ENCODE measurements around the gene BSCL2.
"Not testable (repeated sequence)": the region's sequence is repeated elsewhere in the genome, so short reads cannot be mapped to it uniquely, and the experiment has no call there.

The BSCL2 gene

DNA sequence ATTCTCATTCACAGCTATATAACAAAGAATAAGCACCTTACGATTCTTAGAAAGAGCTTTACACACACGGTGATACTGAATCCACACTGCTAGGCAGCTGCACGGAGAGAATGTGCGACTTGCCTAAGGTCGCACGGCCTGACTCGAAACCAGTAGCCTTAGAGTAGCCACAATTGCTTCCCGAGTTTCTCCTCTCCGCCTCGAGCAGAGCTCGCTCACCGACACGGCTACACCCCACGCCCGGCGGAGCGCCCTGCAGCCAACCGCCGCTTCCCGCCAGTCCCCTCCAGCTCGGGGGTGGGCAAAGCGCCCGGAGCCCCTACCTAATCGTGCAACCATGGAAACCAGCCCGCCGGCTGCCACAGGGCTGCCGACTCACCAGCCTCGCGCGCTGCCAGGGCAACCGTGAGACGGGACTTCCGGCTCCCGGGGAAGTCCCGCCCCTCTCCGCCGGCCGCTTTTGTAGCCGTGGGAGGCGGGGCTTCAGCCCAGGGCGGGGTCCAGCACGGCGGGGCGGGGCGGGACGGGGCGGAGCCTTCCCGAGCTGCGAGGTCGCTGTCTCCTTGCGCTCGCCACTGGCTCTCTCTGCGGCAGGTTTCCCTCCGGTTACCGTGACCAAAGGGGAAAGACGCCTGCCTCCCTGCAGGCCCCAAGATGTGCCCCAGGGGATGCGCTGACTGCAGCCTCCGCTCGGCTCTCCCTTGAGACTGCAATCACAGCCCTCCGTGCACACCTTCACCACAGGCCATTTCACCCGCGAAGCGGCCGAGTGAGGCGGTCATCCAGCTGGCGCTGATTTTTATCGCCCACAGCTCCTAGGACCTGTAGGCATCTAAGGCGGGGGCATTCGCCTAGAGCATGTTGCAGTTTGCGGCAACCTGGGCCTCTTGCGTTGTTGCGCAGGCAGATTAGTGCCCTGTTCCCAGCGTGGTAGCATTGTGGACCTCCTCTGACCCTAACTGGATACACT is 1.1 kb downstream of the BSCL2 start:
- ATAC-seq: peak; percentile 86
- TF ChIP-seq ZNF70 (CRISPR knock-in tag; IDR thresholded peaks at IDR 0.05): no peak
- no peak for TF ChIP-seq ARNTL (CRISPR knock-in tag; IDR thresholded peaks at IDR 0.05; ENCODE audit: borderline replicate concordance, low read depth)
- TF ChIP-seq, protein P1, sequence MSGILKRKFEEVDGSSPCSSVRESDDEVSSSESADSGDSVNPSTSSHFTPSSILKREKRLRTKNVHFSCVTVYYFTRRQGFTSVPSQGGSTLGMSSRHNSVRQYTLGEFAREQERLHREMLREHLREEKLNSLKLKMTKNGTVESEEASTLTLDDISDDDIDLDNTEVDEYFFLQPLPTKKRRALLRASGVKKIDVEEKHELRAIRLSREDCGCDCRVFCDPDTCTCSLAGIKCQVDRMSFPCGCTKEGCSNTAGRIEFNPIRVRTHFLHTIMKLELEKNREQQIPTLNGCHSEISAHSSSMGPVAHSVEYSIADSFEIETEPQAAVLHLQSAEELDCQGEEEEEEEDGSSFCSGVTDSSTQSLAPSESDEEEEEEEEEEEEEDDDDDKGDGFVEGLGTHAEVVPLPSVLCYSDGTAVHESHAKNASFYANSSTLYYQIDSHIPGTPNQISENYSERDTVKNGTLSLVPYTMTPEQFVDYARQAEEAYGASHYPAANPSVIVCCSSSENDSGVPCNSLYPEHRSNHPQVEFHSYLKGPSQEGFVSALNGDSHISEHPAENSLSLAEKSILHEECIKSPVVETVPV (CRISPR knock-in tag; IDR thresholded peaks at IDR 0.05): no peak
- TF ChIP-seq BACH2 (CRISPR knock-in tag; IDR thresholded peaks at IDR 0.05; ENCODE audit: borderline replicate concordance): no peak
- TF ChIP-seq GLIS3 (CRISPR knock-in tag; IDR thresholded peaks at IDR 0.05): 0 out of 2 replicates have a peak, but pooled peaks have one; percentile 13
- no peak for TF ChIP-seq OSR1 (CRISPR knock-in tag; IDR thresholded peaks at IDR 0.05)
- TF ChIP-seq ZFP30 (CRISPR knock-in tag; IDR thresholded peaks at IDR 0.05): no peak
- peak; percentile 71; the same call in 1 of the 2 replicates for TF ChIP-seq ZNF565 (CRISPR knock-in tag; conservative IDR thresholded peaks at IDR 0.05; ENCODE audit: low read depth)
- no peak for TF ChIP-seq ISL1 (CRISPR knock-in tag; IDR thresholded peaks at IDR 0.05)
- no peak for TF ChIP-seq TCF4 (CRISPR knock-in tag; IDR thresholded peaks at IDR 0.05; ENCODE audit: borderline replicate concordance)
- TF ChIP-seq, protein P2, sequence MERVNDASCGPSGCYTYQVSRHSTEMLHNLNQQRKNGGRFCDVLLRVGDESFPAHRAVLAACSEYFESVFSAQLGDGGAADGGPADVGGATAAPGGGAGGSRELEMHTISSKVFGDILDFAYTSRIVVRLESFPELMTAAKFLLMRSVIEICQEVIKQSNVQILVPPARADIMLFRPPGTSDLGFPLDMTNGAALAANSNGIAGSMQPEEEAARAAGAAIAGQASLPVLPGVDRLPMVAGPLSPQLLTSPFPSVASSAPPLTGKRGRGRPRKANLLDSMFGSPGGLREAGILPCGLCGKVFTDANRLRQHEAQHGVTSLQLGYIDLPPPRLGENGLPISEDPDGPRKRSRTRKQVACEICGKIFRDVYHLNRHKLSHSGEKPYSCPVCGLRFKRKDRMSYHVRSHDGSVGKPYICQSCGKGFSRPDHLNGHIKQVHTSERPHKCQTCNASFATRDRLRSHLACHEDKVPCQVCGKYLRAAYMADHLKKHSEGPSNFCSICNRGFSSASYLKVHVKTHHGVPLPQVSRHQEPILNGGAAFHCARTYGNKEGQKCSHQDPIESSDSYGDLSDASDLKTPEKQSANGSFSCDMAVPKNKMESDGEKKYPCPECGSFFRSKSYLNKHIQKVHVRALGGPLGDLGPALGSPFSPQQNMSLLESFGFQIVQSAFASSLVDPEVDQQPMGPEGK (CRISPR knock-in tag; IDR thresholded peaks at IDR 0.05; ENCODE audit: borderline replicate concordance): peak; percentile 93; the same call in 1 of the 2 replicates
- no peak for TF ChIP-seq TOX (CRISPR knock-in tag; IDR thresholded peaks at IDR 0.05; ENCODE audit: borderline replicate concordance)
- no peak for TF ChIP-seq ZNF8 (CRISPR knock-in tag; IDR thresholded peaks at IDR 0.05)
- TF ChIP-seq, protein P3, sequence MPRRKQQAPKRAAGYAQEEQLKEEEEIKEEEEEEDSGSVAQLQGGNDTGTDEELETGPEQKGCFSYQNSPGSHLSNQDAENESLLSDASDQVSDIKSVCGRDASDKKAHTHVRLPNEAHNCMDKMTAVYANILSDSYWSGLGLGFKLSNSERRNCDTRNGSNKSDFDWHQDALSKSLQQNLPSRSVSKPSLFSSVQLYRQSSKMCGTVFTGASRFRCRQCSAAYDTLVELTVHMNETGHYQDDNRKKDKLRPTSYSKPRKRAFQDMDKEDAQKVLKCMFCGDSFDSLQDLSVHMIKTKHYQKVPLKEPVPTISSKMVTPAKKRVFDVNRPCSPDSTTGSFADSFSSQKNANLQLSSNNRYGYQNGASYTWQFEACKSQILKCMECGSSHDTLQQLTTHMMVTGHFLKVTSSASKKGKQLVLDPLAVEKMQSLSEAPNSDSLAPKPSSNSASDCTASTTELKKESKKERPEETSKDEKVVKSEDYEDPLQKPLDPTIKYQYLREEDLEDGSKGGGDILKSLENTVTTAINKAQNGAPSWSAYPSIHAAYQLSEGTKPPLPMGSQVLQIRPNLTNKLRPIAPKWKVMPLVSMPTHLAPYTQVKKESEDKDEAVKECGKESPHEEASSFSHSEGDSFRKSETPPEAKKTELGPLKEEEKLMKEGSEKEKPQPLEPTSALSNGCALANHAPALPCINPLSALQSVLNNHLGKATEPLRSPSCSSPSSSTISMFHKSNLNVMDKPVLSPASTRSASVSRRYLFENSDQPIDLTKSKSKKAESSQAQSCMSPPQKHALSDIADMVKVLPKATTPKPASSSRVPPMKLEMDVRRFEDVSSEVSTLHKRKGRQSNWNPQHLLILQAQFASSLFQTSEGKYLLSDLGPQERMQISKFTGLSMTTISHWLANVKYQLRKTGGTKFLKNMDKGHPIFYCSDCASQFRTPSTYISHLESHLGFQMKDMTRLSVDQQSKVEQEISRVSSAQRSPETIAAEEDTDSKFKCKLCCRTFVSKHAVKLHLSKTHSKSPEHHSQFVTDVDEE (CRISPR knock-in tag; IDR thresholded peaks at IDR 0.05): no peak

DNA sequence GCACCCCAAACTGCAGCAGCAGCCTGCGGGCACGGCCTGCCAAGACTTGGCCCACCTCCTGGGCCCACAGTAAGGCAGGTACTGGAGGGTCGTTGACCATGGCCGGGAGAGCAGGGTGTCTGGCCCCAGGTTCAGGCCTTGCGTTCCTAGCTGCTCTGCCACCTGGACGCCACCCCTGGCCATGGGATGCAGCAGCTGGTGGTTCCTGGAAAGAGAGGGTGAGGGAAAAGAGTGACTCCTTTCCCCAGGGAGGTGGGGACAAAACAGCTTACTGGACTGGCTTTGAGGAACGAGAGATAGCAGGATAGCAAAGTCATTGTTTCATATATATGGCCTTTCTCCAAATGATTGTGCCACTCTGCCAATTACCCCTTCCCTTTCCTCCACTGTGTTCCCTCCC is 1.8 kb downstream of the BSCL2 start:
- TF ChIP-seq ZFP30 (CRISPR knock-in tag; IDR thresholded peaks at IDR 0.05) (no peak), ARNTL (CRISPR knock-in tag; IDR thresholded peaks at IDR 0.05; ENCODE audit: borderline replicate concordance, low read depth) (no peak), ZNF8 (CRISPR knock-in tag; IDR thresholded peaks at IDR 0.05) (no peak), ZC3H10 (CRISPR knock-in tag; IDR thresholded peaks at IDR 0.05) (no peak), ZFP3 (CRISPR knock-in tag; IDR thresholded peaks at IDR 0.05) (no peak)
- TF ChIP-seq, protein P1 (CRISPR knock-in tag; IDR thresholded peaks at IDR 0.05): no peak
- TF ChIP-seq, protein P3 (CRISPR knock-in tag; IDR thresholded peaks at IDR 0.05): no peak
- ATAC-seq: peak; percentile 0

DNA sequence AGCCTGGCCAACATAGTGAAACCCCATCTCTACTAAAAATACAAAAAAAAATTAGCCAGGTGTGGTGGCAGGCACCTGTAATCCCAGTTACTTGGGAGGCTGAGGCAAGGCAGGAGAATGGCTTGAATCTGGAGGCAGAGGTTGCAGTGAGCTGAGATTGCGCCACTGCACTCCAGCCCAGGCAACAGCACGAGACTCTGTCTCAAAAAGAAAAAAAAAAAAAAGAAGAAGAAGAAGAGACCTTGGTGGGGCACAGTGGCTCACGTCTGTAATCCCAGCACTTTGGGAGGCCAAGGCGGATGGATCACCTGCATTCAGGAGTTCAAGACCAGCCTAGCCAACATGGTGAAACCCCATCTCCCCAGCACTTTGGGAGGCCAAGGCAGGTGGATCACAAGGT is 3.3 kb downstream of the BSCL2 start:
- not testable (repeated sequence) for ATAC-seq
